ENCODE measurements around the gene LZTS2.

LZTS2 gene

DNA sequence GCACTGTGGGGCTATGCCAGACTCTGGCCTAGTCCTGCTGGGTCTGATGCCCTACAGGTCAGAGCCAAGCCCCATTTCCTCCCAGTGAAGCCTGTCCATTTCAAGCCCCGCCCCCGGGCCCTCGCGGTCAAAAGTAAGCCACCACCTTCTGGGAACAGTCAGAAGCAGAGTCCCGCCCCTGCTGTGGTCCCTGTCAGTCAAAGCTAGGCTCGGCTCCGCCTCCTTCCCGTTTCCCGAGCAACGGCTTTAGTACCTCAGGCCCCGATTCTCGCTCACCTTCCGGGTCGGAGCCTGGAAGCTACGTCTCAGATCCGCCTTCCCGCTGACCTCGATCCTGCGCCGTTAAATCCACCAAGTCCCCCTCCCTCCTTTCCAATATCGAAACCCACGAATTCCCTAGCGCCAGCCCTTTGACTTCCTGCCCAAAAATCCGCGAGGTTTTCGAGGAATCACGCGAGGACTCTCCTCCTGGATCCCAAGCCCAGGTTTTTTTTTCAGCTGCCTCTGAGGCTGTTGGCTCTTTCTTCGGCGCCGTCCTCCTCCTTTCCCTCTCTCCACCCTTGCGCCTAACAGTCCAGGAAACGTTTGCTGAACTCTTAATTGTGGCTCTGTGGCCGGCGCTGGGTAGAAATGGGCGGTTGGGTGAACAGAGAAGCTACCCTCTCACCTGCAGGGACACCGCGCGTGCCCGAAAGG, 43.2 kb downstream of the LZTS2 start (continued):
- no peak for TF ChIP-seq ZNF140 (tag by site-specific recombination; IDR thresholded peaks at IDR 0.05)
- no peak for TF ChIP-seq HOXA7 (CRISPR knock-in tag; IDR thresholded peaks at IDR 0.05; ENCODE audit: borderline replicate concordance)
- no peak for TF ChIP-seq PRDM6 (tag by site-specific recombination; IDR thresholded peaks at IDR 0.05)
- TF ChIP-seq ZNF558 (tag by site-specific recombination; IDR thresholded peaks at IDR 0.05), result no peak
- no peak for TF ChIP-seq ZBTB48 (tag by site-specific recombination; IDR thresholded peaks at IDR 0.05)
- TF ChIP-seq, protein P1, sequence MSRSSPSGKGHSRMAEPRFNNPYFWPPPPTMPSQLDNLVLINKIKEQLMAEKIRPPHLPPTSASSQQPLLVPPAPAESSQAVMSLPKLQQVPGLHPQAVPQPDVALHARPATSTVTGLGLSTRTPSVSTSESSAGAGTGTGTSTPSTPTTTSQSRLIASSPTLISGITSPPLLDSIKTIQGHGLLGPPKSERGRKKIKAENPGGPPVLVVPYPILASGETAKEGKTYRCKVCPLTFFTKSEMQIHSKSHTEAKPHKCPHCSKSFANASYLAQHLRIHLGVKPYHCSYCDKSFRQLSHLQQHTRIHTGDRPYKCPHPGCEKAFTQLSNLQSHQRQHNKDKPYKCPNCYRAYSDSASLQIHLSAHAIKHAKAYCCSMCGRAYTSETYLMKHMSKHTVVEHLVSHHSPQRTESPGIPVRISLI (tag by site-specific recombination; IDR thresholded peaks at IDR 0.05), result peak; percentile 93
- no peak for TF ChIP-seq ZNF121 (tag by site-specific recombination; IDR thresholded peaks at IDR 0.05)
- TF ChIP-seq ZNF580 (tag by site-specific recombination; IDR thresholded peaks at IDR 0.05), result 0 out of 2 replicates have a peak, but pooled peaks have one; percentile 23
- peak; percentile 29; the same call in 1 of the 2 replicates for TF ChIP-seq TSHZ1 (tag by site-specific recombination; IDR thresholded peaks at IDR 0.05; ENCODE audit: borderline replicate concordance)
- no peak for TF ChIP-seq ZNF37A (tag by site-specific recombination; IDR thresholded peaks at IDR 0.05)
- no peak for TF ChIP-seq ZNF548 (tag by site-specific recombination; IDR thresholded peaks at IDR 0.05)
- TF ChIP-seq, protein P2, sequence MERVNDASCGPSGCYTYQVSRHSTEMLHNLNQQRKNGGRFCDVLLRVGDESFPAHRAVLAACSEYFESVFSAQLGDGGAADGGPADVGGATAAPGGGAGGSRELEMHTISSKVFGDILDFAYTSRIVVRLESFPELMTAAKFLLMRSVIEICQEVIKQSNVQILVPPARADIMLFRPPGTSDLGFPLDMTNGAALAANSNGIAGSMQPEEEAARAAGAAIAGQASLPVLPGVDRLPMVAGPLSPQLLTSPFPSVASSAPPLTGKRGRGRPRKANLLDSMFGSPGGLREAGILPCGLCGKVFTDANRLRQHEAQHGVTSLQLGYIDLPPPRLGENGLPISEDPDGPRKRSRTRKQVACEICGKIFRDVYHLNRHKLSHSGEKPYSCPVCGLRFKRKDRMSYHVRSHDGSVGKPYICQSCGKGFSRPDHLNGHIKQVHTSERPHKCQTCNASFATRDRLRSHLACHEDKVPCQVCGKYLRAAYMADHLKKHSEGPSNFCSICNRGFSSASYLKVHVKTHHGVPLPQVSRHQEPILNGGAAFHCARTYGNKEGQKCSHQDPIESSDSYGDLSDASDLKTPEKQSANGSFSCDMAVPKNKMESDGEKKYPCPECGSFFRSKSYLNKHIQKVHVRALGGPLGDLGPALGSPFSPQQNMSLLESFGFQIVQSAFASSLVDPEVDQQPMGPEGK (tag by site-specific recombination; IDR thresholded peaks at IDR 0.05), result peak; percentile 74; the same call in 1 of the 2 replicates
- TF ChIP-seq ZNF629 (tag by site-specific recombination; IDR thresholded peaks at IDR 0.05), result peak; percentile 63
- no peak for TF ChIP-seq ZNF350 (tag by site-specific recombination; IDR thresholded peaks at IDR 0.05)
- TF ChIP-seq ZNF473 (tag by site-specific recombination; IDR thresholded peaks at IDR 0.05), result no peak
- TF ChIP-seq PRDM1 (tag by site-specific recombination; IDR thresholded peaks at IDR 0.05), result peak; percentile 89
- TF ChIP-seq ZNF76 (tag by site-specific recombination; IDR thresholded peaks at IDR 0.05; ENCODE audit: borderline replicate concordance, low read depth), result peak; percentile 61; the same call in 1 of the 2 replicates
- TF ChIP-seq, protein P3, sequence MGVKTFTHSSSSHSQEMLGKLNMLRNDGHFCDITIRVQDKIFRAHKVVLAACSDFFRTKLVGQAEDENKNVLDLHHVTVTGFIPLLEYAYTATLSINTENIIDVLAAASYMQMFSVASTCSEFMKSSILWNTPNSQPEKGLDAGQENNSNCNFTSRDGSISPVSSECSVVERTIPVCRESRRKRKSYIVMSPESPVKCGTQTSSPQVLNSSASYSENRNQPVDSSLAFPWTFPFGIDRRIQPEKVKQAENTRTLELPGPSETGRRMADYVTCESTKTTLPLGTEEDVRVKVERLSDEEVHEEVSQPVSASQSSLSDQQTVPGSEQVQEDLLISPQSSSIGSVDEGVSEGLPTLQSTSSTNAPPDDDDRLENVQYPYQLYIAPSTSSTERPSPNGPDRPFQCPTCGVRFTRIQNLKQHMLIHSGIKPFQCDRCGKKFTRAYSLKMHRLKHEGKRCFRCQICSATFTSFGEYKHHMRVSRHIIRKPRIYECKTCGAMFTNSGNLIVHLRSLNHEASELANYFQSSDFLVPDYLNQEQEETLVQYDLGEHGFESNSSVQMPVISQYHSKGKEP (tag by site-specific recombination; IDR thresholded peaks at IDR 0.05), result no peak
- TF ChIP-seq ZSCAN18 (tag by site-specific recombination; IDR thresholded peaks at IDR 0.05), result no peak
- no peak for TF ChIP-seq ZNF623 (tag by site-specific recombination; IDR thresholded peaks at IDR 0.05)
- no peak for TF ChIP-seq ZNF175 (tag by site-specific recombination; IDR thresholded peaks at IDR 0.05)
- TF ChIP-seq ZNF530 (tag by site-specific recombination; IDR thresholded peaks at IDR 0.05; ENCODE audit: low read depth), result no peak
- peak; percentile 93 for TF ChIP-seq IKZF3 (tag by site-specific recombination; IDR thresholded peaks at IDR 0.05)
- peak; percentile 64; the same call in 1 of the 2 replicates for TF ChIP-seq ZNF561 (tag by site-specific recombination; IDR thresholded peaks at IDR 0.05; ENCODE audit: borderline replicate concordance)
- TF ChIP-seq ZBTB49 (tag by site-specific recombination; IDR thresholded peaks at IDR 0.05; ENCODE audit: low read depth), result no peak
